Renal cortex interstitium (tissue), 11 donors: Measurements from ENCODE around the gene S100A12. TPM values are rescaled to one million over a fixed set of nuclear protein-coding genes. Genes with fewer than 3 reads are reported as not detected.
A peak's percentile ranks its signal among the peaks of the same experiment; 100 is the strongest.
"Not testable (repeated sequence)": the region's sequence is repeated elsewhere in the genome, so short reads cannot be mapped to it uniquely, and the experiment has no call there.

Experiments
- DNase-seq, 11 donors: peaks; one replicate each; pipeline ENCODE4 v3.0.0-alpha.2; 2013; ENCODE audit warnings: low read depth in 9 of 11, low spot score in 4 of 11; ENCODE audit errors: extremely low read depth in 1 of 11
- polyA plus RNA-seq, 3 donors: library from polyadenylated mRNA; unstranded; fragments of 120-200 nt; gene quantifications; one replicate each; pipeline ENCODE4 v1.2.1, GENCODE V29; 2013; ENCODE audit not compliant: insufficient read length in 3 of 3

S100A12 gene
- polyA plus RNA-seq, 3 donors: 1.3 to 2.6 (median 2.4) TPM

GRCh38 chr1:153357853-153358690 lies 17.3 kb downstream of the S100A12 start, which contains the start of gene S100A9:
TSS of gene S100A9 (plus strand) at chr1:153357854. CDS start at chr1:153358284, 430 bp downstream.
- no peak for DNase-seq

DNA sequence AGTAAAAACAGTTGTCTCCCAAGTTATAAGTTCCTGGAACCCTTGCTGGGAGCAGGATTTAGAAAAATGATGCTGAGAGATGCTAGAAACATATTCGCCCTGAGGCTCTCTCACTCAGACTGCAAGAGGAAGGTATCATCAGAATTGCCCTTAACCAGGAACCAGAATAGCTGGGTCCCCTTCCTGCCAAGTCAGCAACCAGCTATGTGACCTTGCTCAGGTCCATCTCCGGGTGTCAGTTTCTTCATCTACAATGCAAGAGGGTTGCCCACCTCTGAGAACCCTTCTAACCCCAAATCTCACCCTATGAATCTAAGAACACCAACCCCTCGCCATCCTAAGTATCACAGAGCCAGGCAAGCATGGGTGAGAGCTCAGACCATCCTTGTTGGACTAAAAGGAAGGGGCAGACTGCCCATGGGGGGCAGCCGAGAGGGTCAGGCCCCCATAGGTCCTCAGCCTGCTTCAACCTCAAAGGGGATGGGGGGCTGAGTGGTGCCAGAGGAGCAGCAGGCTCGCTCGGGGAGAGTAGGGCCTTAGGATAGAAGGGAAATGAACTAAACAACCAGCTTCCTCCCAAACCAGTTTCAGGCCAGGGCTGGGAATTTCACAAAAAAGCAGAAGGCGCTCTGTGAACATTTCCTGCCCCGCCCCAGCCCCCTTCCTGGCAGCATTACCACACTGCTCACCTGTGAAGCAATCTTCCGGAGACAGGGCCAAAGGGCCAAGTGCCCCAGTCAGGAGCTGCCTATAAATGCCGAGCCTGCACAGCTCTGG lies 18.2 kb downstream of the S100A12 start:
- DNase-seq: no peak

DNA sequence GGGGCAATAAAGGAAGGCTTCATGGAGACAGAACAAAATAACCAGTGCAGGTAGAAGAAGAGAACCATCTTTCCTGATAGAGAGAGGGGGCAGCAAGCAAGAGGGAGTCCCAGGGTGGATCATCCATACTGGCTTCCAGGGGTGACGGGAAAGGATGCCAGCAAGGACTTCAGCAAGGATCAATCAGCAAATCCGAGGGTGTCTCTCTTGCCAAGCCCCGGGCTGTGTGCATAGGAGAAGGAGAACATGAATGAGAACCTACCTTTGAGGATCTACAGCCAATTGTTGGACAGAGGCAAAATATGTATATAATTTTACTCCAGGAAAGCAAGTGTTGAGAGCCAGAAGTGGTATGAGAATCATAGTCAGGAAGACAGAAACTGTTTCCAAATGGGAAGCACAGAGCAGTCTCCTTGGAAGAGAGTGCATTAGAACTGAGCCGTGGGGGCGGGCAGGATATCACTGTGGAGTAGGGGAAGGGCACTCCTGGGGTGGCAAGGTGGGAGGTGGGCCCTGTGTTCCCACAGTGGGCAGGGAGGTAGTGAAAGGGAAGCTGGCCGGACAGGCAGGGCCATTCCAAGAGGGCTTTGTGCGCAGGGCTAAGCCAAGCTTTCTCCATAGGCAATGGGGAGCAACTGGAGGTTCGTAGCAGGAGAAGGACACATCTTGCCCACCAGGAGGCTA lies 18.9 kb downstream of the S100A12 start:
- DNase-seq: no peak

DNA sequence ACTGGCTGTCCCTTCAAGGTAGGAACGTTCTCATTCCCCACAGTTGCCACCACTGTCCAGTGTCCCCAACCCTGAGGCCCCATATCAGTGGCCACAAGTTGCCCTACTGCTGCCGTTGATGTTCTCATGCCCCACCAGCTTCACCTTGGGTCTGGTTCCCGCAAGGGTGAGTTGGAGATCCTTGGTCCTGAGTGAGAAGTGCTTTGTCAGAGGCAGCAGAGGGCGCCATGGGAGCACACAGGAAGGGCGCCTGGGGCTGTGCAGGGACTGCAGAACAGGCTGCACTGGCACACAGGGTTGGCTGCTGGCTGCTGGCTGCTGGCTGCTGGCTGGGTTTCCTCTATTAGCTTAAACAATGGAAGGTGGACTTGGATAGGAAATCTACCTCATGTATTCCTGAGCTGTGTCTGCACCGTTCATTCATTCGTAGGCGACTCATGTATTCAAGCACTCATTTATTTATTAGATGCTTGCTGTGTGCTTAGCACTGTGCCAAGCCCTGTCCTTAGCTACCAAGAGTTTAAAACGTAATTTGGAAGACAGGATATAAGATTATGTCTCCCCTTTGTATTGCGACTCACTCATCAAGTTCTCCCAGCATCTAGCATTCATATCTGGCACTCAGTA lies 19.9 kb downstream of the S100A12 start:
- DNase-seq: no peak

DNA sequence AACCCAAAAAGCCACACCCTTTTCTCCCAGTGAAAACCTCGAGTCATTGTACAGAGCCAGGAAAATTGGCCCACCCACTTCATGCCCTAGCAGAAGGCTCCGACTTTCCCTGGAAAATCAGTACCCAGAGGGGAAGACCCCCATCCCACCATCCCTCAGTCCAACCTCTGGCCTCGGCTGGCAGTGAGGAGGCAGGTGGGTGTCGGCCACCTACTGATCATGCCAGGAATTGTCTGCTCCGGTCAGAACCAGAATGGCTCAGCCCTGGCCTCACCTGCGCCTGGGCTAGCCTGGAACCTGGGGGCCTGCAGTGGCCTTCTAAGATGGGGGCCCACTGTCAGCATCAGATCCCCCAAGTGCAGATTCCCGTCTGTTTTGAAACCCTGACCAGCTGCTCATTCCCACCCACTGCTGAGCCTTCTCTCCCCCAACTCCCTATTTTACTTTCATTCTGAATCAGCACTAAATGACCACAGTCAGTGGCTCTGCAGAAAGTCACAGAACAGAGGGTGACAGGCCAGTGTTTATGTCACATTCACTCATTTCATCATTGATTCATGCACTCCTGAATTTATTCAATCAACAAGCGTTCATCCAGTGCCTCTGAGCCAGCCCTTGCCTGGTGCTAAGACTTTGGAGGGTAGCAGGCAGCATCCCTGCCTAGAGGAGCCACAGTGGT lies 20.8 kb downstream of the S100A12 start:
- no peak for DNase-seq

DNA sequence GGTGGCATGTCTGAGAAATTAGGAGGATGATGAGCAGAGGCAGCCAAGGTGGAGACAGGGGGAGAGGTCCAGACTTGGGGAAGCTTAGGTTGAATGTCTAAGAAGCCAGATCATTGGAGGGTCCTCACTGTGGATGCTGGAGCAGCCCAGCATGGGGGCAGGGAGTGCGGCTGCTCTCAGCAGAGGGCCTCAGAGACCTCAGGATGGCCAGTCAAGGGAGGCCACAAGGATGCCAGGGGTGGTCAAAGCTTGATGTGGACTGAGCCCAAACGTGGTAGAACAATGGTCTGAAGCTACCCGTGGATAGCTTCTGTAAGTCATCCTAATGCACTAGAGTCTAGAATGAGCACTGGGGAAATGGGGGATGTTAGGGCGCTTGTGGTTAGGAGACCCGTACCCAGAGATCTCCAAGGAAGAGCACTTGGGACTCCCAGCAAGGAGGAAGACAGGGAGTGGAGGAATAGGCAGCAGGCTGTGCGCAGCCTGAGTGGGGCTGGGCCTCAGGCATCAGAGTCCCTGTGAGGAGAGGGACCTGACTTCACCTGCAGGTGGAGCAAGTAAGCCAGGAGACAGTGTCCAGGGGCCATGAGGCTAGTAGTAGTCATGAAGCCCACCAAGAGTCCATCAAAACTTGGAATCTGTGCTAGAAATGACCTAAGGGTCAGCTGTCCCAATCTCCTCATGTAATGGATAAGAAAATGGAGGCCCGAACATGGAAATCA lies 22.0 kb downstream of the S100A12 start:
- DNase-seq: no peak

- DNase-seq: peak in 10 of 11 donors; percentile 17 to 50 (median 42)
These were observed 22.9 kb downstream of the S100A12 start for GRCh38 chr1:153352523-153352922.

DNA sequence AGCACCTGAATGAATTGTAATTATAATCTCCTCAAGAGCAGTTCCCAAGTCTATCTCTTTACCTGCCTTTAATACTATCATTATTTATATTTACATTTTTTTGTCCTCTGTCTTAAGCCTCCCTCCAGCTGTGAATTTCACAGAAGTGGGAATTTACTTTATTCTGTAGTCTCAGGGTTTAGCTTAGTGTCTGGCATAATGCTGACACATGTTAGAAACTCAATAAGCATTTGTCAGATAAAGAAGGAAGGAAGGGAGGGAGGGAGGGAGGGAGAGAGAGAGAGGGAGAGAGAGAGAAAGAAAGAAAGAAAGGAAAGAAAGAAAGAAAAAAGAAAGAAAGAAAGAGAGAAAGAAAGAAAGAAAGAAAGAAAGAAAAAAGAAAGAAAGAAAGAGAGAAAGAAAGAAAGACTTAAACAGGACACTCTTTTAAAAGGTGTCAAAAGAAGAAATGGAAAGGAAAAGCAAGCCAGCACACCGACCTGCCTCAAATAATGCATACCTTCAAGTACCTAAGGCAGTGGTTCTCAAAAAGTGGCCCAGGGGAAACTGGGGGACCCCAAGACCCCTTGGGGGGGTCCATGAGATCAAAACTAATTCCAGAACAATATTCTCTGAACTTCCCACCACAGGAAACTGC lies 25.0 kb downstream of the S100A12 start:
- DNase-seq: no peak

GRCh38 chr1:153349363-153350320 lies 25.8 kb downstream of the S100A12 start:
- no peak for DNase-seq

GRCh38 chr1:153348511-153349362 lies 26.7 kb downstream of the S100A12 start, which contains the start of gene PGLYRP4:
TSS of gene PGLYRP4 (minus strand) at chr1:153348841. CDS start at chr1:153347932, 909 bp downstream.
- no peak for DNase-seq

DNA sequence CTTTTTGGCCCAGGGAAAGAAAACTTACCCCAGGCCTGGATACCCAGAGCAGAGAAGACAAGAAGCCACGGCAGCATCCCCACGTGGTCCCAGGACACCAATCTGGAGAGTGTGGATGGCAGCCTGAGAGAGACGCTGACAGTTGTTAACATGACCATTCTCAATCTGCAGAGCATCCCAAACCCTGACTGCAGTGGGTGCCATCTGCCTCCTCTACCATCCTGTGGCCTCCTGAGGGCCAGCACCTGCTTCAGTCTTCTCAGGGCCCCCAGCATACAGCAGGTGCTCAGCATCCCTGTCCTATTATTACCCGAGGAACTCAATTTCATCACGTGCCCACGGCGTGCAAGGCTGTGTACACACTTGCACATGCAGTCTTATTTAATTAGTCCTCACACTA lies 27.6 kb downstream of the S100A12 start:
- no peak for DNase-seq

GRCh38 chr1:153347049-153347448 lies 28.4 kb downstream of the S100A12 start:
- DNase-seq: not testable (repeated sequence)

GRCh38 chr1:153346077-153346723 lies 29.2 kb downstream of the S100A12 start:
- DNase-seq: no peak

GRCh38 chr1:153345187-153346076 lies 30.0 kb downstream of the S100A12 start:
- no peak for DNase-seq
